Neuronal stem cell (in vitro differentiated cells): ENCODE measurements around the gene APMAP.
"Not testable (repeated sequence)": the region's sequence is repeated elsewhere in the genome, so short reads cannot be mapped to it uniquely, and the experiment has no call there.

Experiments
- DNase-seq: peaks from one replicate; pipeline ENCODE4 v3.0.0-alpha.2; 2013; ENCODE audit warnings: low spot score
- H2AFZ ChIP-seq: one replicate; pipeline ENCODE4 v1.6.1; 2013; ENCODE audit warnings: mild to moderate bottlenecking, low read length, inconsistent platforms
- H2AK5ac ChIP-seq: 2 replicates; pipeline ENCODE4 v1.6.1; 2013; ENCODE audit warnings: low read depth, mild to moderate bottlenecking, inconsistent platforms, low read length, moderate library complexity, mixed read lengths
- H2BK120ac ChIP-seq: 2 replicates; pipeline ENCODE4 v1.6.1; 2013; ENCODE audit warnings: low read depth, mild to moderate bottlenecking, inconsistent platforms, low read length, moderate library complexity, mixed read lengths
- H2BK12ac ChIP-seq: one replicate; pipeline ENCODE4 v1.6.1; 2013; ENCODE audit warnings: low read length, inconsistent platforms
- H2BK15ac ChIP-seq: 2 replicates; pipeline ENCODE4 v1.6.1; 2013; ENCODE audit warnings: mild to moderate bottlenecking, low read length, inconsistent platforms, mixed read lengths
- H2BK5ac ChIP-seq: one replicate; pipeline ENCODE4 v1.6.1; 2013; ENCODE audit warnings: inconsistent platforms, mild to moderate bottlenecking, low read length, moderate library complexity
- H3K14ac ChIP-seq: one replicate; pipeline ENCODE4 v1.6.1; 2013; ENCODE audit warnings: low read length, inconsistent platforms
- H3K18ac ChIP-seq: 2 replicates; pipeline ENCODE4 v1.6.1; 2013; ENCODE audit warnings: low read length, inconsistent platforms
- H3K23ac ChIP-seq: 2 replicates; pipeline ENCODE4 v1.6.1; 2013; ENCODE audit warnings: low read depth, mild to moderate bottlenecking, mixed read lengths, low read length, inconsistent platforms; ENCODE audit not compliant: poor library complexity
- H3K27ac ChIP-seq: replicated peaks from 3 replicates; pipeline ENCODE4 v1.5.1; 2013; ENCODE audit warnings: low read length, inconsistent platforms
- H3K27me3 ChIP-seq, 3 experiments: 2 replicates each; pipeline ENCODE4 v1.6.1; 2013; ENCODE audit warnings: low read length in 3 of 3, mild to moderate bottlenecking in 2 of 3, inconsistent platforms in 1 of 3, low read depth in 1 of 3, mixed read lengths in 1 of 3, moderate library complexity in 1 of 3; ENCODE audit not compliant: control insufficient read depth in 3 of 3, insufficient read depth in 3 of 3
- H3K36me3 ChIP-seq, 2 donors: replicated peaks in 1 of 2; 2 replicates each; pipeline ENCODE4 v1.6.1; 2013; ENCODE audit warnings: low read length in 2 of 2; ENCODE audit not compliant: control insufficient read depth in 2 of 2, insufficient read depth in 2 of 2
- H3K4ac ChIP-seq: 2 replicates; pipeline ENCODE4 v1.6.1; 2013; ENCODE audit warnings: inconsistent platforms, mild to moderate bottlenecking, low read length, moderate library complexity
- H3K4me1 ChIP-seq, 2 donors: 1 replicate in 1 of 2; 2 replicates in 1 of 2; pipeline ENCODE4 v1.6.1; 2013; ENCODE audit warnings: low read length in 2 of 2, low read depth in 1 of 2; ENCODE audit not compliant: control insufficient read depth in 2 of 2, insufficient read depth in 1 of 2
- H3K4me2 ChIP-seq: one replicate; pipeline ENCODE4 v1.6.1; 2013; ENCODE audit warnings: mild to moderate bottlenecking, low read length, inconsistent platforms; ENCODE audit not compliant: insufficient read depth, poor library complexity, severe bottlenecking
- H3K4me3 ChIP-seq, 2 donors: 2 replicates each; pipeline ENCODE4 v1.5.1; 2013; ENCODE audit warnings: low read length in 2 of 2, mild to moderate bottlenecking in 2 of 2, inconsistent platforms in 1 of 2, moderate library complexity in 1 of 2
- H3K79me1 ChIP-seq: one replicate; pipeline ENCODE4 v1.6.1; 2013; ENCODE audit warnings: low read depth, mild to moderate bottlenecking, inconsistent platforms, low read length, moderate library complexity
- H3K9ac ChIP-seq: one replicate; pipeline ENCODE4 v1.6.1; 2013; ENCODE audit warnings: mild to moderate bottlenecking, low read depth, low read length, inconsistent platforms; ENCODE audit not compliant: poor library complexity
- H3K9me3 ChIP-seq, 2 donors: replicated peaks in 1 of 2; 2 replicates each; pipeline versions ENCODE3 to v1.6.1; 2013; ENCODE audit warnings: low read length in 2 of 2, mild to moderate bottlenecking in 2 of 2, inconsistent platforms in 1 of 2, low read depth in 1 of 2, mixed read lengths in 1 of 2, moderate library complexity in 1 of 2; ENCODE audit not compliant: control insufficient read depth in 2 of 2, insufficient read depth in 1 of 2
- H4K8ac ChIP-seq: one replicate; pipeline ENCODE4 v1.6.1; 2013; ENCODE audit warnings: low read depth, mild to moderate bottlenecking, inconsistent platforms, low read length, moderate library complexity
- H4K91ac ChIP-seq: one replicate; pipeline ENCODE4 v1.6.1; 2013; ENCODE audit warnings: low read length, low read depth, mild to moderate bottlenecking, inconsistent platforms; ENCODE audit not compliant: poor library complexity
- WGBS, 2 donors: extraction: QIAGEN DNeasy Blood & Tissue Kit; methylation state at CpG; one replicate each; pipeline ENCODE4 v1.1.7; 2013; ENCODE audit warnings: missing lambda C conversion rate in 2 of 2, mixed read lengths in 1 of 2; ENCODE audit not compliant: insufficient read length in 2 of 2, insufficient replicate concordance in 1 of 2; ENCODE audit errors: extremely low coverage in 2 of 2; 5-methylcytosine and 5-hydroxymethylcytosine counted together

The APMAP gene

GRCh38 chr20:24948396-24948938, 44.1 kb downstream of the APMAP start:
- H3K18ac ChIP-seq, H3K27me3 ChIP-seq, H2BK120ac ChIP-seq, H3K4me3 ChIP-seq, H4K91ac ChIP-seq, H3K23ac ChIP-seq, H3K9ac ChIP-seq, H3K14ac ChIP-seq, H2BK12ac ChIP-seq, H3K4me1 ChIP-seq, H2AFZ ChIP-seq, H2AK5ac ChIP-seq, H3K9me3 ChIP-seq, DNase-seq, H3K4me2 ChIP-seq, H3K36me3 ChIP-seq, H3K27ac ChIP-seq, H4K8ac ChIP-seq, H3K4ac ChIP-seq, H2BK15ac ChIP-seq, H3K79me1 ChIP-seq, H2BK5ac ChIP-seq: not testable (repeated sequence)
- no CpG with 5 or more reads among the region's 4 CpGs for WGBS, 2 donors

GRCh38 chr20:24946376-24946775, 46.2 kb downstream of the APMAP start:
- not testable (repeated sequence) for H4K91ac ChIP-seq, H3K27me3 ChIP-seq, H3K4me1 ChIP-seq, H3K9me3 ChIP-seq, H3K14ac ChIP-seq, H2BK120ac ChIP-seq, H2BK15ac ChIP-seq, H2BK5ac ChIP-seq, H3K18ac ChIP-seq, H3K36me3 ChIP-seq, H3K23ac ChIP-seq, H2AFZ ChIP-seq, H3K4me3 ChIP-seq, H3K27ac ChIP-seq, H2AK5ac ChIP-seq, DNase-seq, H3K79me1 ChIP-seq, H3K9ac ChIP-seq, H2BK12ac ChIP-seq, H4K8ac ChIP-seq, H3K4me2 ChIP-seq, H3K4ac ChIP-seq
- WGBS, 2 donors, result no CpG with 5 or more reads among the region's 1 CpG

GRCh38 chr20:24943731-24944130, 48.8 kb downstream of the APMAP start:
- DNase-seq, result no peak
- Histone ChIP-seq H3K36me3 (no peaks in the 10 kb centered on the region), H2BK12ac (no peak overlapping the region), H3K4me3 (no peak overlapping the region), H3K14ac (no peak overlapping the region), H2AFZ (no peak overlapping the region), H3K4ac (no peak overlapping the region), H4K8ac (no peak overlapping the region), H3K4me2 (no peak overlapping the region), H3K9ac (no peak overlapping the region), H4K91ac (no peak overlapping the region), H2BK120ac (no peak overlapping the region), H3K9me3 (peaks cover 0 to 7% of the 10 kb centered on the region in 2 donors), H2AK5ac (no peak overlapping the region), H3K4me1 (no peaks in the 10 kb centered on the region), H2BK5ac (no peak overlapping the region), H3K79me1 (no peaks in the 10 kb centered on the region), H3K27ac (no peak overlapping the region), H3K23ac (no peak overlapping the region), H3K27me3 (no peaks in the 10 kb centered on the region), H2BK15ac (no peak overlapping the region), H3K18ac (no peak overlapping the region)
- no CpG with 5 or more reads among the region's 3 CpGs for WGBS, 2 donors

- Histone ChIP-seq H3K4me2 (no peak overlapping the region), H3K27me3 (no peaks in the 10 kb centered on the region), H3K9ac (no peak overlapping the region), H3K4me1 (no peaks in the 10 kb centered on the region), H3K4me3 (no peak overlapping the region), H2BK12ac (no peak overlapping the region), H3K18ac (no peak overlapping the region), H3K9me3 (peaks cover 0 to 7% of the 10 kb centered on the region in 2 donors), H2BK5ac (no peak overlapping the region), H3K79me1 (no peaks in the 10 kb centered on the region), H3K23ac (no peak overlapping the region), H2AFZ (no peak overlapping the region), H3K27ac (no peak overlapping the region), H2BK120ac (no peak overlapping the region), H2AK5ac (no peak overlapping the region), H3K36me3 (no peaks in the 10 kb centered on the region), H4K8ac (no peak overlapping the region), H4K91ac (no peak overlapping the region), H3K14ac (no peak overlapping the region), H2BK15ac (no peak overlapping the region), H3K4ac (no peak overlapping the region)
- DNase-seq, result no peak
- no CpG with 5 or more reads among the region's 4 CpGs for WGBS, 2 donors
These were observed 49.4 kb downstream of the APMAP start for GRCh38 chr20:24943196-24943595.
